HG02852 (cell line): Measurements from ENCODE around the gene LANCL1.

Experiments
- ATAC-seq: cut with Tn5 transposase; IDR thresholded peaks from one replicate; pipeline ENCODE4 v1.9.1; 2021; ENCODE audit warnings: mild to moderate bottlenecking, moderate library complexity; ENCODE audit not compliant: unreplicated experiment

LANCL1 gene

GRCh38 chr2:210399440-210400041 lies 77.0 kb downstream of the LANCL1 start:
- ATAC-seq: no peak

DNA sequence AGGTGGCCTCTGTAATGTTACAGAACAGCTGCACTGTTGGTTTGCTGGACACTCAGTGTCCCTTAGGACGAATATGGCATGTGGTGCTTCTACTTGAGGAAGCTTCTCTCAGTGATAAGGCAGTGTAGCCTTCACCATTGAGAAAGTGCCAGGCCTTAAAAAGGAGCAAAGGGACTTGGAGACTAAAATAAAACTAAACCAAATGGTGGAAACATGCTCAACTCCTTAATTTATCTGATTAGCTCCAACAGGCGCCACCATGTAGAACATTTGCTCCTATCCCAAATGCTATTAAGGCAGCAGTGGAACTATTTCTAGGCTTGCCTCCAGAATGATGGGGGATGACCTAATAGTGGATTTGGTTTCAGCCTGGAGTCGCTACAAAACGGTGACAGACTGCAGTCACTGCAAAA lies 84.1 kb downstream of the LANCL1 start:
- no peak for ATAC-seq

DNA sequence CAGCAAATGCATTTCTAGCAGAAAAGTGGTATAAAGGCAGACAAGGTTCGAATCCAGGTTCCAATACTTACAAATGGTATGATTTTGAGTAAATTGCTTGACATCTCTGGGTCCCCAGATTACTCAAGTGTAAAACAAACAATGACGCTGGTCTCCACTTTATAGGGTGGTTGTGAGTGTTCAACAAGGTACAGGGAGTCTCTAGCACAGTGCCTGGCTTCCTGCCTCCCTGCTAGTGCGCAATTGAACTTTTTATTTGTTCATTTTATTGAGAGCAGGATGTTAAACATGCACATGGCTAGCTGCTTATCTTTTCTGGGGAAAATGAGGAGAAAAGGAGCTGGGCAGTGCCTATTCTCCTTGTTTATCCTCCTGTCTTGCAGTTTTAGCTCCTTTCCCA lies 86.7 kb downstream of the LANCL1 start:
- no peak for ATAC-seq

- ATAC-seq: no peak
Measured at GRCh38 chr2:210388148-210388547, 88.4 kb downstream of the LANCL1 start.

DNA sequence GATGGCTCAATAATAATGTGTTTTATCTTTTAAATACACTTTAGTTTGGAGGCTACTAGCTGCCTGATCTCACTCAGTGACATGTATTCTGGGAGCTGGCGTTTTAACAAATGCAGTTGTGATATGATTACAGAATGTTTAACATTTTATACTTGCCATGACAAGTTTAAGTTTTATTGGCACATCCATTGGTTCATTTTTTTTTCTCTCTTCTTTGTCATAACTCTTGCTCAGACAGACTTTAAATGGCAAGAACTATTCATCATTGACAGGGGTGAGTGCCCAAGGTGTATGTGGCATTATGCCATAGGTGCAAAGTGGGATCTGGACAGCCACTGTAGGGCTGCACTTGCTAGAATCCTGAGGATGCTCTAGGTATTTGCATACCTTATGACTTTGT lies 89.5 kb downstream of the LANCL1 start:
- no peak for ATAC-seq
